Fibroblast of pulmonary artery (primary cell): ENCODE measurements around the gene CKS1B.

Experiments used
- DNase-seq: peaks from one replicate; pipeline ENCODE4 v3.0.0-alpha.2; 2010; ENCODE audit warnings: low read depth
- H3K4me3 ChIP-seq: replicated peaks from 2 replicates; pipeline ENCODE4 v1.5.1; 2011; ENCODE audit warnings: low read depth, mild to moderate bottlenecking, control low read depth, low read length, moderate library complexity
- CTCF ChIP-seq: IDR thresholded peaks from 2 replicates; pipeline ENCODE4 v1.5.1; 2011; ENCODE audit warnings: mild to moderate bottlenecking, control low read depth, low read length, inconsistent platforms; ENCODE audit errors: missing control alignments

Gene CKS1B

GRCh38 chr1:155026154-155026553 is 51.7 kb downstream of the CKS1B start:
- TF ChIP-seq CTCF, result no peak
- DNase-seq, result no peak
- H3K4me3 ChIP-seq, result no peak overlapping the region

GRCh38 chr1:155026588-155026987 is 52.1 kb downstream of the CKS1B start:
- no peak overlapping the region for H3K4me3 ChIP-seq
- no peak for TF ChIP-seq CTCF
- no peak for DNase-seq
